Hepatocyte (in vitro differentiated cells): Measurements from ENCODE around the gene SDHB. TPM values are rescaled to one million over a fixed set of nuclear protein-coding genes. Genes with fewer than 3 reads are reported as not detected.
A peak's percentile ranks its signal among the peaks of the same experiment; 100 is the strongest.

ENCODE experiments used
- DNase-seq: peaks from one replicate; pipeline ENCODE4 v3.0.0-alpha.2; 2016; ENCODE audit warnings: low spot score
- H2AFZ ChIP-seq: fragments of 200-600 bp; sonication (generic); 2 replicates; pipeline ENCODE4 v1.6.0; 2016; ENCODE audit warnings: antibody characterized with exemption, mild to moderate bottlenecking
- H3K27ac ChIP-seq: fragments of 200-600 bp; sonication (generic); 2 replicates; pipeline ENCODE4 v1.5.1; 2016; ENCODE audit warnings: mild to moderate bottlenecking
- H3K27me3 ChIP-seq: fragments of 200-600 bp; sonication (generic); 2 replicates; pipeline ENCODE4 v1.6.1; 2016
- H3K36me3 ChIP-seq: fragments of 200-600 bp; sonication (generic); replicated peaks from 2 replicates; pipeline ENCODE4 v1.5.1; 2016; ENCODE audit warnings: low read depth; ENCODE audit not compliant: insufficient read depth
- H3K4me1 ChIP-seq: fragments of 200-600 bp; sonication (generic); 2 replicates; pipeline ENCODE4 v1.5.1; 2016; ENCODE audit warnings: mild to moderate bottlenecking, moderate library complexity; ENCODE audit not compliant: insufficient read depth
- H3K4me2 ChIP-seq: fragments of 200-600 bp; sonication (generic); 2 replicates; pipeline ENCODE4 v1.6.0; 2016
- H3K4me3 ChIP-seq: fragments of 200-600 bp; sonication (generic); 2 replicates; pipeline ENCODE4 v1.5.1; 2016; ENCODE audit warnings: mild to moderate bottlenecking
- H3K79me2 ChIP-seq: fragments of 200-600 bp; sonication (generic); 2 replicates; pipeline ENCODE4 v1.6.0; 2017; ENCODE audit warnings: mild to moderate bottlenecking
- H3K9me2 ChIP-seq: fragments of 200-600 bp; sonication (generic); replicated peaks from 2 replicates; pipeline ENCODE4 v1.6.0; 2017; ENCODE audit warnings: mild to moderate bottlenecking; ENCODE audit not compliant: insufficient read depth
- H3K9me3 ChIP-seq: fragments of 200-600 bp; sonication (generic); 2 replicates; pipeline ENCODE4 v1.5.1; 2016; ENCODE audit warnings: low read depth, mild to moderate bottlenecking
- H4K20me1 ChIP-seq: fragments of 200-600 bp; sonication (generic); 2 replicates; pipeline ENCODE4 v1.6.0; 2016; ENCODE audit warnings: mild to moderate bottlenecking; ENCODE audit not compliant: insufficient read depth, poor library complexity, severe bottlenecking
- CTCF ChIP-seq: fragments of 200-600 bp; sonication (generic); IDR thresholded peaks from 2 replicates; pipeline ENCODE4 v1.5.1; 2016; ENCODE audit warnings: antibody characterized with exemption, mild to moderate bottlenecking; ENCODE audit not compliant: poor library complexity
- EZH2 ChIP-seq: fragments of 200-600 bp; sonication (generic); IDR thresholded peaks from 2 replicates; pipeline ENCODE4 v1.6.1; 2016; ENCODE audit warnings: antibody characterized with exemption, mild to moderate bottlenecking, borderline replicate concordance
- EZH2phosphoT487 ChIP-seq: fragments of 200-600 bp; sonication (generic); IDR thresholded peaks from one replicate; pipeline ENCODE4 v1.6.1; 2018; ENCODE audit warnings: antibody characterized with exemption, mild to moderate bottlenecking, low read depth, moderate library complexity; ENCODE audit not compliant: unreplicated experiment, severe bottlenecking
- WGBS: methylation state at CpG from one replicate; pipeline ENCODE4 v1.1.6; 2016; ENCODE audit warnings: low lambda C conversion rate; ENCODE audit errors: missing lambda C conversion rate; 5-methylcytosine and 5-hydroxymethylcytosine counted together
- polyA plus RNA-seq: library from polyadenylated mRNA; unstranded; fragments of >200 nt; fragmentation: Nextera tagmentation; extraction: Ambion mirVana; gene quantifications from 2 replicates; pipeline ENCODE4 v1.2.1, GENCODE V29; 2016
- total RNA-seq: library from RNA; depleted of rRNA; stranded (reverse); fragments of >200 nt; gene quantifications from 2 replicates; pipeline ENCODE4 v1.2.3, GENCODE V29; 2014

Gene SDHB
- total and polyA plus RNA-seq, 2 experiments from 2014 or later = 144 to 175 TPM

DNA sequence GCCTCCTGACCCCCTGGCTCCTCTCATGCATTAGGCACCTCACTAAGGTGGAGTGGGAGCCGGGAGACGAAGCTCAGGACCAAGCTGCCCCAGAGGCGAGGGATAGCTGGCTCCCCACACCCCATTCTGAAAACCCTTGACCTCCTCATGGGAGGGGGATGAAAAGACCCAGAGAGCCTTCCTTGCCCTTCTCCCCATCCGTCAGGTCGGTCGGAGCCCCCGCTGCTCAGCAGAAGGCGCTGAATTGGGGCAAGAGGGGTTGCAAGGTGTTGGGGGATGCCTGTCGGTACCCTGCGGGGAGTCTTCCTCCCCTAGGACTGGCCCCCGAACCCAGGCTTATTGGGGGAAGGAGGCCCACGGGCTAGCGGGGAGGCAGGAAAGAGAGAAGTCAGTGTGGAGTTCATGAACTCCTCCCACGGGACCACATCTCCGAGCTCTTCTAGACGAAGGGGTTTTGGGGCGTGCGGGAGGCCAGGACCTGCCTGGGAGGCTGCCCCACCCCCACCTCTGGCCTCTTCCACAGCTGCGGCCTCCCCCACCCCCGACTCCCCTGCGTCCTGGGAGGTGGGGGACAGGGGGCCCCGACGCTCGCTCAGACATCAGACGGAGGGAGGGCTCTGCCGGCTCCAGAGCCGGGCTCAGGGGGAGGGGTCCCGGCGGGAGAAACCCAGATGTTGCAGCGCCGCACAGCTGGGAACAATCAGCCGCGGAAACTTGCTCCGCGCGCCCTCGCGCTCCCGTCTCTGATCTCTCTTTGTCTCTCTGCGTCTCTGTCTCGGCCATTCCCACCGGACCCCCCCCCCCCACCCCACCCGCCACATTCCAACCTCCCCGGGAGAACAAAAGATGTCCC lies 74.1 kb downstream of the SDHB start:
- peaks cover 51% of the 10 kb centered on the region for H3K79me2 ChIP-seq

GRCh38 chr1:16978567-16979474 lies 75.0 kb downstream of the SDHB start:
- H2AFZ ChIP-seq = no peak overlapping the region
- H3K4me1 ChIP-seq = peaks cover 39% of the 10 kb centered on the region
- peak overlapping the region; percentile 97 for H3K4me2 ChIP-seq
- no peaks in the 10 kb centered on the region for H3K36me3 ChIP-seq
- H4K20me1 ChIP-seq = peaks cover 35% of the 10 kb centered on the region
- TF ChIP-seq EZH2 = no peak
- TF ChIP-seq EZH2phosphoT487 = no peak
- no peak for TF ChIP-seq CTCF
- H3K27ac ChIP-seq = peak overlapping the region; percentile 96
- no peaks in the 10 kb centered on the region for H3K9me3 ChIP-seq
- peaks cover 51% of the 10 kb centered on the region for H3K79me2 ChIP-seq
- peak overlapping the region; percentile 50 for H3K4me3 ChIP-seq
- WGBS = 42% methylated on average over 20 of the region's 20 CpGs
- peak; percentile 75 for DNase-seq
- H3K27me3 ChIP-seq = no peaks in the 10 kb centered on the region
- H3K9me2 ChIP-seq = no peaks in the 10 kb centered on the region

More for the DNA sequence above, 74.1 kb downstream of the SDHB start:
- Histone ChIP-seq H3K27ac (peak overlapping the region; percentile 96), H2AFZ (peak overlapping the region; percentile 60), H4K20me1 (peaks cover 35% of the 10 kb centered on the region), H3K4me2 (peak overlapping the region; percentile 97), H3K36me3 (no peaks in the 10 kb centered on the region), H3K4me1 (peaks cover 45% of the 10 kb centered on the region), H3K9me3 (no peaks in the 10 kb centered on the region), H3K27me3 (no peaks in the 10 kb centered on the region), H3K4me3 (peak overlapping the region; percentile 50), H3K9me2 (no peaks in the 10 kb centered on the region)
- no peak for TF ChIP-seq EZH2
- TF ChIP-seq CTCF = no peak
- no peak for TF ChIP-seq EZH2phosphoT487
- WGBS = 17% methylated on average over 13 of the region's 44 CpGs
- peak; percentile 76 for DNase-seq

DNA sequence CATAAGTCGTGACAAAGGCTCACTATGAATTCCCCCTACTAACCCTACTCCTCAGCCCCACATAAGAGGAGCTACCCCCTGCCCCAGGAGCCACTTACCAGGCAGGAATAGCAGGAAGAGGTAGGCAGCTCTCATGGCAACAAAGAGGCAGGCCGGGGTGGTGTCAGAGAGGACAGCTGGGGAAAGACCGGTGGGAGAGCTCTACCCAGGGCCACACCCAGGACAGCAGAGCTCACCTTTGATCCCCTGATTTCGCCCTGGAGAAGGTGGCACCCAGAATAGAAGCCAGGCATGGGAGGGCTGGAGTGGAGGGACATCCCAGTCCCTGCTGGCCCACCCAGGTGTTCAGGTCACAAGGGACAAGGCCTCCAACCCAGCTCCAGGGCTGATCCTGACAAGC lies 75.7 kb downstream of the SDHB start:
- 68% methylated on average over 4 of the region's 4 CpGs for WGBS
- Histone ChIP-seq H3K9me3 (no peaks in the 10 kb centered on the region), H3K36me3 (no peaks in the 10 kb centered on the region), H3K4me1 (peaks cover 32% of the 10 kb centered on the region), H4K20me1 (peaks cover 35% of the 10 kb centered on the region), H3K9me2 (no peaks in the 10 kb centered on the region), H3K27me3 (no peaks in the 10 kb centered on the region), H3K4me3 (no peak overlapping the region), H2AFZ (no peak overlapping the region), H3K79me2 (peaks cover 51% of the 10 kb centered on the region), H3K4me2 (peak overlapping the region; percentile 97), H3K27ac (peak overlapping the region; percentile 96)
- TF ChIP-seq EZH2phosphoT487 = no peak
- no peak for TF ChIP-seq CTCF
- no peak for TF ChIP-seq EZH2
- DNase-seq = no peak
